Heart left ventricle (tissue), 16 donors: ENCODE measurements around the gene QKI. TPM values are rescaled to one million over a fixed set of nuclear protein-coding genes. Genes with fewer than 3 reads are reported as not detected.

Source experiments
- ATAC-seq, 4 donors: fragments of 200-7000 bp; cut with Tn5 transposase; one replicate each; pipeline ENCODE4 v1.9.1; 2020 to 2022; ENCODE audit warnings: moderate library complexity in 4 of 4, mild to moderate bottlenecking in 3 of 4, moderate number of reproducible peaks in 1 of 4
- DNase-seq, 5 donors: peaks; one replicate each; pipeline ENCODE4 v3.0.0-alpha.2; 2020
- H3K27ac ChIP-seq, 12 donors: fragments of 200-600 bp; sonication (generic) in 4 of 12; one replicate each; pipeline versions ENCODE4 v1.5.0 to v1.8.0; 2016 to 2022; ENCODE audit warnings: mild to moderate bottlenecking in 2 of 12
- H3K27me3 ChIP-seq, 9 donors: fragments of 200-600 bp; sonication (generic) in 2 of 9; one replicate each; pipeline versions ENCODE4 v1.5.1 to v1.8.0; 2016 to 2022; ENCODE audit warnings: mild to moderate bottlenecking in 3 of 9
- H3K36me3 ChIP-seq, 9 donors: fragments of 200-600 bp; sonication (generic) in 2 of 9; one replicate each; pipeline versions ENCODE4 v1.5.0 to v1.8.0; 2018 to 2022; ENCODE audit warnings: mild to moderate bottlenecking in 2 of 9
- H3K4me1 ChIP-seq, 12 donors: fragments of 200-600 bp; sonication (generic) in 4 of 12; one replicate each; pipeline versions ENCODE4 v1.5.0 to v1.8.0; 2016 to 2022; ENCODE audit warnings: mild to moderate bottlenecking in 3 of 12
- H3K4me3 ChIP-seq, 12 donors: fragments of 200-600 bp; sonication (generic) in 4 of 12; one replicate each; pipeline versions ENCODE4 v1.5.0 to v1.8.0; 2017 to 2022; ENCODE audit warnings: mild to moderate bottlenecking in 9 of 12, moderate library complexity in 4 of 12
- H3K9me3 ChIP-seq, 12 donors: fragments of 200-600 bp; sonication (generic) in 4 of 12; one replicate each; pipeline versions ENCODE4 v1.5.0 to v1.8.0; 2016 to 2022; ENCODE audit warnings: mild to moderate bottlenecking in 1 of 12
- CTCF ChIP-seq, 12 donors: fragments of 200-600 bp; sonication (generic) in 4 of 12; IDR thresholded peaks; one replicate each; pipeline versions ENCODE4 v1.5.0 to v1.8.0; 2018 to 2022; ENCODE audit warnings: antibody characterized with exemption in 12 of 12, mild to moderate bottlenecking in 5 of 12
- POLR2A ChIP-seq, 2 donors: fragments of 450-650 bp; IDR thresholded peaks; one replicate each; pipeline ENCODE4 v1.6.1; 2017; ENCODE audit warnings: antibody characterized with exemption in 2 of 2, mild to moderate bottlenecking in 2 of 2, moderate library complexity in 2 of 2
- WGBS, 4 donors: extraction: QIAGEN DNeasy Blood & Tissue Kit in 2 of 4; methylation state at CpG; one replicate each; pipeline versions ENCODE4 v1.1.5 to v1.1.7; 2013 to 2018; 5-methylcytosine and 5-hydroxymethylcytosine counted together
- intact Hi-C, 10 donors: fragments of 100-400 bp; cut with DNase I; formaldehyde crosslinking; loops; one replicate each; pipeline versions ENCODE4 v1.11.1 to v1.14.2; 2022
- polyA plus RNA-seq, 2 donors: library from polyadenylated mRNA; stranded (reverse); fragments of 200-250 nt; gene quantifications; one replicate each; pipeline ENCODE4 v1.2.3, GENCODE V29; 2013
- total RNA-seq, 9 donors: library from RNA; depleted of rRNA in 2 of 9; stranded (reverse); fragments of >200 nt in 2 of 9; fragmentation: NEBNext Ultra II Directional in 3 of 9; extraction: Animal tissue kit (Norgen Biotek cat#: 25700) in 3 of 9; gene quantifications; one replicate each; pipeline versions ENCODE4 v1.1.0 to v1.2.4, GENCODE V29; 2016 to 2023
- donor health status: ischemic (EF 13 %, LVEDD 7.1; RV severe dilation, severe dysfunction).
- donor health status: healthy with polysubstance abuse.
- donor health status: DM: no; HTN: yes; CAD: no.
- donor health status: DM: no; HTN: no; CAD: no.
- donor health status: ischemic (EF 25% LVEDD 6.9; RV normal size, moderate dysfunction).
- donor health status: ischemic (EF 25% LVEDD 5.7; RV mildly dilated, moderate dysfunction).
- donor health status: healthy.
- donor health status: DM: yes; HTN: yes; CAD: no.
- donor health status: ischemic (EF 35%, LVEDD 5.7; RV mildly dilated, moderate dysfunction).
- donor health status: nonischemic (EF 11% LVEDD 7.7; RV severe dilation, severe dysfunction).
- donor health status: DM: yes; HTN: yes; CAD: no.
- donor health status: PGD.
- donor health status: ischemic (EF 29% LVEDD 5.4; RV normal size, mild dysfunction).
- donor health status: nonischemic (EF 23%, LVEDD 6.1; RV moderate dilation, normal function).

Gene QKI
- total and polyA plus RNA-seq, 11 donors: 80.2 to 607 (median 474) TPM

GRCh38 chr6:163603395-163603794 lies 188.9 kb downstream of the QKI start:
- ATAC-seq (no peak), DNase-seq (no peak)
- Histone ChIP-seq H3K36me3 (no peaks in the 10 kb centered on the region), H3K4me3 (no peak overlapping the region), H3K4me1 (no peaks in the 10 kb centered on the region), H3K27ac (no peak overlapping the region), H3K27me3 (no peaks in the 10 kb centered on the region), H3K9me3 (no peaks in the 10 kb centered on the region)
- 80 to 87% (median 83%) methylated on average over 2 of the region's 2 CpGs for WGBS, 4 donors
- intact Hi-C loops: no loop called here
- TF ChIP-seq POLR2A (IDR thresholded peaks at IDR 0.05): no peak
- TF ChIP-seq CTCF (IDR thresholded peaks at IDR 0.05): no peak

DNA sequence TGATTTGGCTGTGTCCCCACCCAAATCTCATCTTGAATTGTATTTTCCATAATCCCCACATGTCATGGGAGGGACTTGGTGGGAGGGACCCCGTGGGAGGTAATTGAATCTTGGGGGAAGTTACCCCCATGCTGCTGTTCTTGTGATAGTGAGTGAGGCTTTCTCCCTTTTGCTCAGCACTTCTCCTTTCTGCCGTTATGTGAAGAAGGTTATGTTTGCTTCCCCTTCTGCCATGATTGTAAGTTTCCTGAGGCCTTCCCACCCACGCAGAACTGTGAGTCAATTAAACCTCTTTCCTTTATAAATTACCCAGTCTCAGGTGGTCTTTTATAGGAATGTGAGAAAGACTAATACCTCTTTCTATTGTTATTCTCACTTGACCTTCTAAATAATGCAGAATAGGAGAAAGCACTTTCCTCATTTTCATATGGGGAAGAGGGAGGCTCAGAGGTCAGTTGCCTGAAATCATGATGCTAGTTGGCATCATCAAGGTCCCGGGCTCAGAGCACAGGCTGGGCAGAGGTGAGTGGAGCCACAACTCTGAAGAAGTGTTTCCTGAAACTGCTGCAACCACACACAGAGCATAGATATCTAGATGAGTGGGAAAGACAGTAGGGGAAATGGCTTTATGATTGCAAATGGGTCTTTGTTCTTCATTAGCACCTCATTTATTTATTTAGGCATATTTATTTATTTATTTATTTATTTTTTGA lies 191.0 kb downstream of the QKI start:
- no peak for DNase-seq
- 86 to 93% (median 90%) methylated on average over 4 of the region's 4 CpGs for WGBS, 4 donors
- Histone ChIP-seq H3K27me3 (no peaks in the 10 kb centered on the region), H3K36me3 (no peaks in the 10 kb centered on the region), H3K27ac (no peak overlapping the region), H3K4me1 (peaks cover 0 to under 1% (median 0%) of the 10 kb centered on the region in 12 donors), H3K4me3 (no peak overlapping the region), H3K9me3 (no peaks in the 10 kb centered on the region)
- intact Hi-C loops: no loop called here
- no peak for ATAC-seq
- TF ChIP-seq POLR2A (IDR thresholded peaks at IDR 0.05): no peak
- no peak for TF ChIP-seq CTCF (IDR thresholded peaks at IDR 0.05)

GRCh38 chr6:163607792-163608191 lies 193.3 kb downstream of the QKI start:
- H3K36me3 ChIP-seq: no peaks in the 10 kb centered on the region
- DNase-seq (no peak), ATAC-seq (no peak)
- no peaks in the 10 kb centered on the region for H3K27me3 ChIP-seq
- intact Hi-C loops: no loop called here
- no peak overlapping the region for H3K27ac ChIP-seq
- peaks cover 0 to 3% (median 0%) of the 10 kb centered on the region in 12 donors for H3K4me1 ChIP-seq
- H3K9me3 ChIP-seq: no peaks in the 10 kb centered on the region
- 92 to 95% (median 92%) methylated on average over 10 of the region's 10 CpGs for WGBS, 4 donors
- no peak overlapping the region for H3K4me3 ChIP-seq
- TF ChIP-seq POLR2A (IDR thresholded peaks at IDR 0.05) (no peak), CTCF (IDR thresholded peaks at IDR 0.05) (no peak)

DNA sequence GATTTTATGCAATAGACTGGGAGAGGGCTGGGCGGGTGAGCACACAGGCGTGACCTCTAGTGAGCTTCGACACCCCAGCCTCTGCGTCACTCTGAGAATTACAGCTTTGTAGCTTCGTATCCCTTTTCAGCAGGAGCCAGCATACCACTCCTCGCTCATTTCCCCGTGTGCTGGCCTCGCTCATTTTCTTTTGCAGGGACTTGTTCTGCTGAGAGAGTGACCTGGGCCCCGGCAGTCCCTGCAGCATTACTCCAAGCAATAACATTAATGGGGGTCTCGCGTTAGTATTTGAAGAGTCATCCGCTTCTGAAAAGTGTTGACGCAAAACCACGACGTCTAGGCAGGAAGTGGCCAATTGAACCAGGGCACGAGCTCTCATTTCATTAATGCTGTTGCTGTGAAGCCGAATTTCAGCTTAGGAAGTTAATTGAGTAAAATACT lies 193.7 kb downstream of the QKI start:
- Histone ChIP-seq H3K4me1 (peaks cover 0 to 3% (median 0%) of the 10 kb centered on the region in 12 donors), H3K9me3 (no peaks in the 10 kb centered on the region), H3K36me3 (no peaks in the 10 kb centered on the region), H3K27ac (no peak overlapping the region), H3K4me3 (no peak overlapping the region), H3K27me3 (no peaks in the 10 kb centered on the region)
- DNase-seq: no peak
- no peak for ATAC-seq
- WGBS, 4 donors: 85 to 90% (median 88%) methylated on average over 17 of the region's 17 CpGs
- intact Hi-C loops: no loop called here
- TF ChIP-seq CTCF (IDR thresholded peaks at IDR 0.05): no peak
- no peak for TF ChIP-seq POLR2A (IDR thresholded peaks at IDR 0.05)
